Measurements from ENCODE around the gene ZNF534. TPM values are rescaled to one million over a fixed set of nuclear protein-coding genes. Genes with fewer than 3 reads are reported as not detected.
"Not testable (repeated sequence)": the region's sequence is repeated elsewhere in the genome, so short reads cannot be mapped to it uniquely, and the experiment has no call there.

Gene ZNF534
- total RNA-seq, 2 donors from 2014 or later: 0.22 to 0.29 TPM

DNA sequence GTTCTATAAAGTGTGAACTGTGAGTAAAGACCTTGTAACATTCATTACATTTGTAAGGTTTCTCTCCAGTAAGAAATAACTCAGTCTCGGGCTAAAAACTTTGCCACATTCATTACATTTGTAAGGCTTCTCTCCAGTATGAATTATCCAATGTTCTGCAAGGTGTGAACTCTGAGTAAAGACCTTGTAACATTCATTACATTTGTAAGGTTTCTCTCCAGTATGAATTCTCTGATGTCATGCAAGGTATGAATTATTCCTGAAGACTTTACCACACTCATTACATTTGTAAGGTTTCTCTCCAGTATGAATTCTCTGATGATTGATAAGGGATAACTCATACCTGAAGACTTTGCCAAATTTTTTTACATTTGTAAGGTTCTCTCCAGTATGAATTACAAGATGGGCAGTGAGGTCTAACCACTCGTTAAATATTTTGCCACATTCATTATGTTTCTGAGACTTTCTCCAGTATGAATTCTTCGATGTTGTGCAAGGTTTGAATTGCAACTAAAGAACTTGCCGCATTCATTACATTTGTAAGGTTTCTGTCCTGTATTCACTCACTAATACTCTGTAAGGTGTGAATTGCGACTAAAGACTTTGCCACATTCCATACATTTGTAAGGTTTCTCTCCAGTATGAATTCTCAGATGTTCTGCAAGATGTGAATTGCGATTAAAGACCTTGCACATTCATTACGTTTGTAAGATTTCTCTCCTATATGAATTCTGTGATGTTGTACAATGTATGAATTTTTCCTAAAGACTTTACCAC, 45.6 kb downstream of the ZNF534 start:
- Mint-ChIP-seq H3K27me3 (no peaks in the 10 kb centered on the region), H3K27ac (no peak overlapping the region), H3K36me3 (ENCODE audit: low read depth) (no peaks in the 10 kb centered on the region), H3K4me1 (no peaks in the 10 kb centered on the region), H3K4me3 (no peak overlapping the region)
- ATAC-seq (no peak), DNase-seq (no peak)
- H3K9me3 ChIP-seq (ENCODE audit: control insufficient read depth, low read length, poor library complexity, severe bottlenecking): peaks cover 46% of the 10 kb centered on the region

DNA sequence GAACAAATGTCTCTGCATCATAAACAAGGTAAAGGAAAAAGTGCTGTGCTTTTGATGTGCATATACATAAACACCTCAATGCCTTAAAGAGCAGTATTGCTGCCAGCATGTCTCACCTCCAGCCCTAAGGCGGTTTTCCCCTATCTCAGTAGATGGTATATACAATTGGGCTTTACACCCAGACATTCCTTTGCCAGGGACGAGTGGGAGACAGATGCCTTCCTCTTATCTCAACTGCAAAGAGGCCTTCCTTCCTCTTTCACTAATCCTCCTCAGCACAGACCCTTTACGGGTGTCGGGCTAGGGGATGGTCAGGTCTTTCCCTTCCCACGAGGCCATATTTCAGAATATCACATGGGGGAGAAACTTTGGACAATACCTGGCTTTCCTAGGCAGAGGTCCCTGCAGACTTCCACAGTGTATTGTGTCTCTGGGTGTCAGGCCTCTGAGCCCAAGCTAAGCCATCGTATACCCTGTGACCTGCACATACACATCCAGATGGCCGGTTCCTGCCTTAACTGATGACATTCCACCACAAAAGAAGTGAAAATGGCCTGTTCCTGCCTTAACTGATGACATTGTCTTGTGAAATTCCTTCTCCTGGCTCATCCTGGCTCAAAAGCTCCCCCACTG, 55.3 kb downstream of the ZNF534 start:
- not testable (repeated sequence) for H3K36me3 Mint-ChIP-seq (ENCODE audit: low read depth); H3K27ac Mint-ChIP-seq; ATAC-seq; H3K4me1 Mint-ChIP-seq; H3K4me3 Mint-ChIP-seq; H3K9me3 ChIP-seq (ENCODE audit: control insufficient read depth, low read length, poor library complexity, severe bottlenecking); H3K27me3 Mint-ChIP-seq; DNase-seq

DNA sequence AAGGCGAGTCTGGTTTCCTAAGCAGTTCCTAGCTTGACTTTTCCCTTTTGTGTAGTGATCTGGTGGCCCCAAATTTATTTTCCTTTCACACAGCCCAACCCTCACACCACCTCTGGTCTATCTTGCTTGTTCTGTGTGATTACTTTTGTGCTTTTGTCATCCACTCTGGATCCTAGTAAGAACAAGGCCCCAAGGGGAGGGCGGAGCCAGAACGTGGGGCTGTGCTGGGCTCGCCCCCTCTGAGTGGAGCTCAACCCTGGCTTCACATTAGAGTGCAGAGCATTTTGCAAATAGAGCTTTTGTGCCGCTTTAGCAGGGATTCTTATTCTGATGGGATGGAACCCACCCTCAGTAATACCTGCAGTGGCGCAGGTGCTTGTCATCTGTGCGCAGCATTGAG, 56.1 kb downstream of the ZNF534 start:
- not testable (repeated sequence) for ATAC-seq

DNA sequence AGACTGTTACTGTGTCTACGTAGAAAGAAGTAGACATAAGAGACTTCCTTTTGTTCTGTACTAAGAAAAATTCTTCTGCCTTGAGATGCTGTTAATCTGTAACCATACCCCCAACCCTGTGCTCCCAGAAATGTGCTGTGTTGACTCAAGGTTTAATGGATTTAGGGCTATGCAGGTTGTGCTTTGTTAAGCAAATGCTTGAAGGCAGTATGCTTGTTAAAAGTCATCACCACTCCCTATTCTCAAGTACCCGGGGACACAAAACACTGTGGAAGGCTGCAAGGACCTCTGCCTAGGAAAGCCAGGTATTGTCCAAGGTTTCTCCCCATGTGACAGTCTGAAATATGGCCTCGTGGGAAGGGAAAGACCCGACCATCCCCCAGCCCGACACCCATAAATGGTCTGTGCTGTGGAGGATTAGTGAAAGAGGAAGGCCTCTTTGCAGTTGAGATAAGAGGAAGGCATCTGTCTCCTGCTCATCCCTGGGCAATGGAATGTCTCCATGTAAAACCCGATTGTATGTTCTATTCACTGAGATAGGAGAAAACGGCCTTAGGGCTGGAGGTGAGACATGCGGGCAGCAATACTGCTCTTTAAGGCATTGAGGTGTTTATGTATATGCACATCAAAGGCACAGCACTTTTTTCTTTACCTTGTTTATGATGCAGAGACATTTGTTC, 56.8 kb downstream of the ZNF534 start:
- DNase-seq; H3K27me3 Mint-ChIP-seq; H3K4me1 Mint-ChIP-seq; H3K27ac Mint-ChIP-seq; H3K36me3 Mint-ChIP-seq (ENCODE audit: low read depth); H3K4me3 Mint-ChIP-seq; ATAC-seq; H3K9me3 ChIP-seq (ENCODE audit: control insufficient read depth, low read length, poor library complexity, severe bottlenecking): not testable (repeated sequence)

More for the DNA sequence above, 56.1 kb downstream of the ZNF534 start:
- not testable (repeated sequence) for H3K27me3 Mint-ChIP-seq; DNase-seq; H3K9me3 ChIP-seq (ENCODE audit: control insufficient read depth, low read length, poor library complexity, severe bottlenecking); H3K27ac Mint-ChIP-seq; H3K36me3 Mint-ChIP-seq (ENCODE audit: low read depth); H3K4me1 Mint-ChIP-seq; H3K4me3 Mint-ChIP-seq

DNA sequence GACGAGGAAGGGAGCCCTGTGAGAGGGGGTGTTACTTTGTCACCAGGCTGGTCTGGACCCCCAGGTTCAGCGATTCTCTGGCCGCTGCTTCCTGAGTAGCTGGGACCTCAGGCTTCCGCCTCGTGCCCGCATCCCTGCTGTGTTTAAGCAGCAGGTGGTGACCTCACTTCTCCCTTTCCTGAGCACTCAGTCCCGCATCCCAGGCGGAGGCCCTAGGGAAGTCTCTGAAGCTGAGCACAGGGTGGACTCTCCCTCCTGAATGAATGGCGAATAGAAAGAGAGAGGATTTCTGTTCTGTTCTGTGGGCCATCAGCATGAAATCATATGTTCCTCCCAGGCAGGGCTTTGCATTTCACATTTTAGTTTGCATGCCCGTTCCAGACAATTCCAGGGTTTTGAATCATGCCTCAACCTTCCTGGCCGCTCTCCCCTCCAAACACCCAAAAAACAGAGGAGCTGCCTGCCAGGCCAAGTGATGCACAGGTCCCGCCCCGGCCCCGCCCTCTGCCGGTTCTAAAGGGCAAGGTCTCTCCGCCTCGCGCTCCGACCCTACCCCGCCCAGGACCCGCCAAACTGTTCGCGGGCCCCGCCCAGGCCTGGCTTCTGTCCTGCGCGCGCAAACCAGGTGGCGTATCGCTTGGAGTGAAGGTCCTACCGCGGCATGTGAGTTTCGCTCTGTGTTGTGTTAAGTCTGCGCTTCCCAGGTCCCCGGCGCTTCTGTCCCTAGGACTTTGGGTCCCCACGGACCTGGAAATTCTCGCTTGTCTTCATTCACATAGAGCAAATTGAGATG, 63.4 kb downstream of the ZNF534 start:
- H3K36me3 Mint-ChIP-seq (ENCODE audit: low read depth): peaks cover 3% of the 10 kb centered on the region
- no peak for DNase-seq
- no peaks in the 10 kb centered on the region for H3K9me3 ChIP-seq (ENCODE audit: control insufficient read depth, low read length, poor library complexity, severe bottlenecking)
- no peak overlapping the region for H3K4me3 Mint-ChIP-seq
- H3K4me1 Mint-ChIP-seq: no peaks in the 10 kb centered on the region
- ATAC-seq: no peak
- H3K27ac Mint-ChIP-seq: no peak overlapping the region
- H3K27me3 Mint-ChIP-seq: no peaks in the 10 kb centered on the region

DNA sequence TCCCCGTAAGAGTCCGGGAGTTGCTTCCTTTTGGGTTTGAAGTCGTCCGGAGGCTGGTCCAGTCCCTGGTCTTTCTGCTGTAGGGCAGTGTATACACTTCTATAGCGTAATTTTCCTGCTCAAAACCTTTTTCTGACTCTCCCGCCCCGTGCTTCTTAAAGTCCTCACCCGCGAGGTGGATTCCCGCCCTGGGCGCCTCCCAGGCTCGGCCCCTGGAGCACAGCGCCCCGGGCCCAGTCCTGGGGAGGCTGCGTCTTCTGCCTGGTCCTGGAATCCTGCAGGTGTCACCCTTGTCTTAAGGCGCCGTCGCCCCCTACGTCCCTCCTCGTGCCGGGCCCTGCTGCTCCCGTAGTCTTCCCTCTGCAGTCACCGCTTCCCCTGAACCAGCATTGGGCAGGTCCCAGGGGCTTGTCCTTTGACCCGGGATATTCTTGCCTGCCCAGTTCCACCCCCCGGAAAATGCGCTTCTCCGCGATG, 64.1 kb downstream of the ZNF534 start:
- DNase-seq (no peak), ATAC-seq (no peak)
- Mint-ChIP-seq H3K27ac (no peak overlapping the region), H3K4me3 (no peak overlapping the region), H3K27me3 (no peaks in the 10 kb centered on the region), H3K4me1 (no peaks in the 10 kb centered on the region), H3K36me3 (ENCODE audit: low read depth) (peaks cover 3% of the 10 kb centered on the region)
- H3K9me3 ChIP-seq (ENCODE audit: control insufficient read depth, low read length, poor library complexity, severe bottlenecking): no peaks in the 10 kb centered on the region

DNA sequence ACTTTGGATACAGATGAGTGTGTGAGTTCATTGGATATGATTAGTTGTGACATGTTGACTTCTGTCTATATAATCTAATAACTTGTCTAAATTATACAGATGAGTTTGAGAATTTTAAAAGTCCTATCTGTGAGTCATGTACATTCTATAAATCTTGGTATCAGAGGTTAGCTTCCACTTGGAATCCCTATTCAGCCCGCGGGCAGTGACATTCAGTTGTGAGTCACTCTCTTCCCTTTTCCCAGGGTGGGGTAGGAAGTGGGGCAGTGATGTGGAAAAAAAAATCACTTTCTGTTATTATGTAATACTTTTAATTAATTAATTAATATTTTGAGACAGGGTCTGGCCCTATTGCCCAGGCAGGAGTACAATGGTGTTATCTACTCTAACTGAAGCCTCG, 65.6 kb downstream of the ZNF534 start:
- ATAC-seq (no peak), DNase-seq (no peak)
- no peaks in the 10 kb centered on the region for H3K4me1 Mint-ChIP-seq
- no peak overlapping the region for H3K4me3 Mint-ChIP-seq
- H3K36me3 Mint-ChIP-seq (ENCODE audit: low read depth): peaks cover 3% of the 10 kb centered on the region
- H3K9me3 ChIP-seq (ENCODE audit: control insufficient read depth, low read length, poor library complexity, severe bottlenecking): peaks cover 3% of the 10 kb centered on the region
- no peak overlapping the region for H3K27ac Mint-ChIP-seq
- no peaks in the 10 kb centered on the region for H3K27me3 Mint-ChIP-seq

DNA sequence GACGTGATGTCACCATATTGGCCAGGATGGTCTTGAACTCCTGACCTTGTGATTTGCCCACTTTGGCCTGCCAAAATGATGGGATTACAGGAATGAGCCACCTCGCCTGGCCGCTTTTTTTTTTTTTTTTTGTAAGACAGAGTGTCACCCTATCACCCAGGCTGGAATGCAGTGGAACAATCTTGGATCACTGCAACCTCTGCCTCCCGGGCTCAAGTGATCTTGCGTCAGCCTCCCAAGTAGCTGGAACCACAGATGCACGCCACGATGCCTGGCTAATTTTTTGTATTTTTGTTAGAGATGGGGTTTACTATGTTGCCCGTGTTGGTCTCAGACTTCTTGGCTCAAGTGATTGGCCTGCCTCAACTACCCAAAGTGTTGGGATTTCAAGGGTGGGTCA, 69.6 kb downstream of the ZNF534 start:
- Mint-ChIP-seq H3K27ac (no peak overlapping the region), H3K4me3 (no peak overlapping the region), H3K27me3 (no peaks in the 10 kb centered on the region), H3K36me3 (ENCODE audit: low read depth) (peaks cover 2% of the 10 kb centered on the region), H3K4me1 (no peaks in the 10 kb centered on the region)
- DNase-seq (no peak), ATAC-seq (no peak)
- H3K9me3 ChIP-seq (ENCODE audit: control insufficient read depth, low read length, poor library complexity, severe bottlenecking): peaks cover 3% of the 10 kb centered on the region

DNA sequence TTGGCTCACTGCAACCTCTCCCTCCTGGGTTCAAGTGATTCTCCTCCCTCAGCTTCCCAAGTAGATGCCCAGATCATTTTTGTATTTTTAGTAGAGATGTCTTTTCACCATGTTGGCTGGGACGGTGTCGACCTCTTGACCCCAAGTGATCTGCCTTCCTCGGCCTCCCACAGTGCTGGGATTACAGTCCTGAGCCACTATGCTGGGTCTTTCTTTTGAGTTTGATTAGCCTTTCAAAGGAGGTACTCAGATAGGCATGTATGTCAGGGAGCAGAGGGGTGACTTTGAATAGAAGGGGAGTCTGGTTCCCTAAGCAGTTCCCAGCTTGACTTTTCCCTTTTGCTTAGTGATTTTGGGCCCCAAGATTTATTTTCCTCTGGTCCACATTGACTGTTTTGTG, 71.5 kb downstream of the ZNF534 start:
- H3K4me3 Mint-ChIP-seq; H3K9me3 ChIP-seq (ENCODE audit: control insufficient read depth, low read length, poor library complexity, severe bottlenecking); DNase-seq; H3K36me3 Mint-ChIP-seq (ENCODE audit: low read depth); ATAC-seq; H3K4me1 Mint-ChIP-seq; H3K27me3 Mint-ChIP-seq; H3K27ac Mint-ChIP-seq: not testable (repeated sequence)

DNA sequence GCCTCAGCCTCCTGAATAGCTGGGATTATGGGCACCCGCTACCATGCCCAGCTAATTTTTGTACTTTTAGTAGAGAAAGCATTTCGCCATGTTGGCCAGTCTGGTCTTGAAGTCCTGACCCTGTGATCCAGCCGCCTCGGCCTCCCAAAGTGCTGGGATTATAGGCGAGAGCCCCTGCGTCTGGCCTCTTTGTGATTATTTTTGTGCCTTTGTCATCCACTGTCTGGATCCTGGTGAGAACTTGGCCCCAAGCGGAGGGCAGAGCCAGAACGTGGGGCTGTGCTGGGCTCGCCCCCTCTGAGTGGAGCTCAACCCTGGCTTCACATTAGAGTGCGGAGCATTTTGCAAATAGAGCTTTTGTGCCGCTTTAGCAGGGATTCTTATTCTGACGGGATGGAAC, 72.0 kb downstream of the ZNF534 start:
- H3K27ac Mint-ChIP-seq; H3K9me3 ChIP-seq (ENCODE audit: control insufficient read depth, low read length, poor library complexity, severe bottlenecking); H3K27me3 Mint-ChIP-seq; H3K4me1 Mint-ChIP-seq; ATAC-seq; H3K4me3 Mint-ChIP-seq; DNase-seq; H3K36me3 Mint-ChIP-seq (ENCODE audit: low read depth): not testable (repeated sequence)
